Measurements from ENCODE around the gene LTB.
A peak's percentile ranks its signal among the peaks of the same experiment; 100 is the strongest.

Gene LTB

GRCh38 chr6:31547727-31548543 is 34.3 kb downstream of the LTB start:
- no peak for DNase-seq (ENCODE audit: low spot score)

DNA sequence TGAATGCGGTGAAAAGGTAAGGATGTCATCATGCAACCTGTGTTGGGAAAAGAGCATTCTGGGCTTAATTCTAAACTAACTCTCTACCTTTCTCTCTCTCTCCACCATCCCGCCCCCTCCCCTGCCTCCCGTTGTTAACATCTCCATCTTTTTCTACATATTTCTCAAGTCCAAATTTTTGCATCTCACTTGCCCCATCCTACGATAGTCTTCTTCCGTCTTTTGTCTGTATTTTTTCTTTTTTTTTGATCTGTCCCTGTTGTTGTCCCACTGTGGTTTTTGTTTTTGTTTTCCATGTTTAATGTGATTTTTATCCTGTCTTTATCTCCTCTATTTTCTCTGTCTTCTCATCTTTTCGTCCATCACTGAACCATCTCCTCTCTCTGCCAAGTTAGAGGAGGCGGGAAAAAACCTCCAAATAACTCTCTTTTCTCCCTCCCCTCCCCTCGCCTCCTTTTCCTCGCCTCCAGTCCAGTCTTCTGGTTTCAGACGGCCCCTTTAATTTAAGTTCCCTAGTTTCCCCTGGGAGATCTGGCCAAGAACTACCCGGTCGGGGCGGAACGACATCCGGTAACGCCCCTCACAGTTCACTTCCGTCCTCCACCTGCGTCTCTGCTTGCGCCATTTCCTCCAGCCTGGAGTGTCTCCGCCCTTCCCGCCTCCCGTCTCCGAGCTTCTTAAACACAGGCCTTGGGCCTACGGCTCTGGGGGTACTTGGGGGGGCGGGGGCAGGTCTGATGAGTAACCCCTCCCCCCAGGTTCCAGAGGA is 35.1 kb downstream of the LTB start, which contains the start of gene NFKBIL1:
Gene NFKBIL1 (plus strand): TSS at position 651 of the 769 bp plus-strand sequence. CDS start 87 bp downstream, at position 738.
- peak; percentile 89 for DNase-seq (ENCODE audit: low spot score)

DNA sequence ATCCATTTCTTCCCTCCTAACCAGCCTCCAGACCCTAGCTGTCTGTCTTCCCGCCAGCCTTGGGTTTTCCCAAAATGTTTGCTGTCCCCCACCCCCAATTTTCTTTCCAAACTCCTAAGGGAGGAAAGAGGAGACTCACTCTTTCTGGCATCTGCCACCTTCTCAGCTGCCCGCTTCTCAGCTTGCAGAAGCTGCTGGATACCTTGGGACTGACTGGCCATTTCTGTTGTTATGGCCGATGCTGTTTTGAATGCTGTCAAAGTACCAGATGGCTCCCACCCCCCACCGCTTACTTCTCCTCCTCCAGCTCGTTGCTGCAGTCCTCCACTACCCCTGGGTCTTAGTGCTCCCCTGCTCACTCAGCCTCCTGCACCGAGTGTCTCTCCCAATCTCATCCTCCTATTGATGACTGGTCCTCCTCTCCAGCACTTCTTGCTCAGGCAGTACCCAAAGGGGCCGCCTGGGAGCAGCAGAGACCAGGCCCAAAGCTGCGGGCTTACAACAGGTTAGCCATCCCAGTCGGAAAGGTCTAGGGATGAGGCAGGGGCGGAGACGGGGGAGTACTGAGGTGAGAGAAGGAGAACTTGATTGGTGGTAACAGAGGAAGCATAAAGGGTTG is 35.8 kb downstream of the LTB start, which contains the start of gene ATP6V1G2:
Gene ATP6V1G2 (minus strand): TSS at position 270 of the 619 bp plus-strand sequence. CDS start 49 bp downstream, at position 221.
- peak; percentile 88 for DNase-seq (ENCODE audit: low spot score)

- no peak for DNase-seq (ENCODE audit: low spot score)
Measured at GRCh38 chr6:31545291-31545690, 36.9 kb downstream of the LTB start.

DNA sequence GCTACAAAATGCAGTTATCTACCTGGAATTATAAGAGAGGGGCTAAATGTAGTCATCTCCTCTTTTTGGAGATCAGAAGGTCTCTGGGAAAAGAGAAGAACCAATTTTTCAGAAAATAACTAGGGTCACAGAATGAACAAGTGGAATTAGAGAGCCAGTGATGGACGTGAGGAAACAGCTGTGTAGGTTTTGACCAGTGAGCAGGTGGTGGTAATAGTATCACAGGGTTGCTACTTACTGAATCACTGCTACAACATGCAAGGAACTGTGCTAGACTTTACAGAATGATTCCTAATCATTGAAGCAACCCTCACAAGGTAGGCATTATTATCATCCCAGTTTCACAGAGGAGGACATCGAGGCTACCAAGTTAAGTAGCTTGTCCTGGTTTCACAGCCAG is 37.5 kb downstream of the LTB start:
- no peak for DNase-seq (ENCODE audit: low spot score)

- no peak for DNase-seq (ENCODE audit: low spot score)
Measured at GRCh38 chr6:31543639-31544038, 38.6 kb downstream of the LTB start.

- peak; percentile 96 for DNase-seq (ENCODE audit: low spot score)
Measured at GRCh38 chr6:31541658-31542521, 40.3 kb downstream of the LTB start, which contains the start of gene DDX39B. Gene DDX39B (minus strand): TSS chr6:31542003. CDS start chr6:31540532, 1,471 bp downstream.

DNA sequence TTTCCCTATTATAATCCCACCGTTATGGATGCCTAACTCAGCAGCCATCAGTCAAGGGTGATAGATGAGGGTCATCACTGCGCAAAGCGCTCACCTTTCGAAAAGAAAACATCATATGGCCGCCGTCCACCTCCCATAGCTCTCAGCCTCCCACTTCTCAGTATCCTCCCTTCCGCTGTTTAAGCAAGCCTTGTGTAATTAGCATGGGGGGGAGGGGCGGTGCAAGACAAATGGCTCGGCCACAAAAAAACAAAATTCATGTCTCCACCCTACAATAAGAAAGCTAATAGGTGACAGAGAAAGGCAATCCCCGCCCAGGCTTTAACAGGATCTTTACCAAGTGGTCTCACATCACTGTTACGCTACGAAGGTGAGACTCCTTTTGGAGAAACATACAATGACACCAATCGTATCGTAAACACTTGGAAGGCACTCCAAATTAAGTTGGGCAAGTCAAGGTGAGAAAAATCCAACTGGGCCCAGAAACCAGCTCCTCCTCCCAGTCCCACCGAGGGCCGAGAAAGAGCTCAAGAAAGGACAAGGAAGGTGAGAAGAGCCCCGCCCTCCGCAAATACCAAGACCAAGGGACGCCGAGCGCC is 41.1 kb downstream of the LTB start:
- DNase-seq (ENCODE audit: low spot score), result peak; percentile 82

- no peak for DNase-seq (ENCODE audit: low spot score)
Measured at GRCh38 chr6:31540640-31541039, 41.6 kb downstream of the LTB start.

DNA sequence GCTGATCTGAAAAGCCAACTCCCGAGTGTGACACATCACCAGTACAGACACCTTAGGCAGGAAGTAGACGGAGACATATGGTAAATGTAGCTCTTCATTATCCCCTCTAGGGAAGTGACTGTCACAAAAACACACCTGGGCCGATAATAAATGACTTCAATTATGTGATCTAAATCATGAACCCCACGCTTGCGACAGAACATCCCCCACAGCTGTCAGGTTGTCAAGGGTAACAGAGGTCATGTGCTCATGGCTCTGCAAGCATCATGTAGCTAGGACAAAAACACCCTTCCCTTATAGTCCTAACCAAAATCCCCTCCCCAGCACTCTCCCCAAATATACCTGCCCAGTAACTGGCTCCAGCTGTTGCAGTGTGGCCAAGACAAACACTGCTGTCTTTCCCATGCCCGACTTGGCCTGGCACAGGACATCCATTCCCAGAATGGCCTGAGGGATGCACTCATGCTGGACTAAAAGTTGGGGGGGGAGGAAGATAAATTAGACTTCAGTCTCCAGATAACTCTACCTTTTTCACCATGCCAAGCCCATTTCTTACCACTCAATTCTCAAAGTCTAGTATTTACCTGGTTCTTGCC is 43.3 kb downstream of the LTB start:
- peak; percentile 34 for DNase-seq (ENCODE audit: low spot score)

DNA sequence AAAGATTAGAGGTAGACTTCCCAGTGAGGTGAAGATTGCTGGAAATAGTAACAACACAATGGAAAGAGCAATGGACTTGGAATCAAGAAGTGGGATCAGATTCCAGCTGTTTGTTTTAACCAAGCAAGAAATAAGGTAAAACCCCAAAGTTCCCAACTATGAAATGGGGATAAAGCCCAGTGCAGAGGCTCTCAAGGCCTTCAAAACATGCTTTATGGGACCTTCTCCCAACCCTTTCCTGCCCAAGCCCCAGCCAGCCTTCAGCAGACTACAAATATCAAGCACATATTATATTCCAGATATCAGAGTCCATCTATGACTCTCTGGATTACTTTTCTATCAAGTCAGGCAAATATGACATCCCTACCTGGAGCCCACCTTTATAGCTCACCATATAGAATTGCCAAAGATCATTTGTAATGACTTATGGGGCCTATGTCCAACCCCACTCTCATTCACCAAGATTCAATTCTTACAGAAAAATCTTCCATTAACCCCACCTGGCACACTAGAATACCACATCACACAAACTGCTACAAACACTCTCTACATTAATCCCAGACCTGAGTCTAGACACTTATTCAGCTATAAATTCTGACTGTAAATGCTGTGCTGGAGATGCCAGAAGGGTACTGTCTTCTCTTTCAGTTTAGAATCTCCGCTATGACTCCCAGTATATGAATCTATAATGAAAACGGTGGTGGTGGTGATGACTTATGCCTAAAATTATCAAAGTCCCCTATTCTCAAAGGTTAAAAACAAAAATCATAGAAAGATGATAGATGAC is 46.5 kb downstream of the LTB start:
- DNase-seq (ENCODE audit: low spot score), result no peak

GRCh38 chr6:31534521-31535040 is 47.6 kb downstream of the LTB start:
- DNase-seq (ENCODE audit: low spot score), result no peak

GRCh38 chr6:31534011-31534410 is 48.2 kb downstream of the LTB start:
- DNase-seq (ENCODE audit: low spot score), result no peak

DNA sequence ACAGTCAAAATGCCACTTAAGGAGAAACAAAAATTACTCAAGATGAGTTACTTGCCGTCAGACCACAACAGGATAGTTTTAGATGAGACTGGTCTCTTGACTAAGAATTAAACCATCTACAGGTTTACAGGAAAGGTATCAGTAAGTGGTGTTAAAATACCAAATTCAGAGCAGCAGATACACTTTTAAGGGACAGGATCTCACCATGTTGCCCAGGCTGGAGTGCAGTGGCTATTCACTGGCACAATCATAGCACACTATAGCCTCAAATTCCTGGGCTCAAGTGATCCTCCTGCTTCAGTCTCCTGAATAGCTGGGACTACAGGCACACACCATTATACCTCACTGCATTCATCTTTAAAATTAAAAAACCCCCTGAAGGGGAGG is 48.8 kb downstream of the LTB start:
- DNase-seq (ENCODE audit: low spot score), result no peak

DNA sequence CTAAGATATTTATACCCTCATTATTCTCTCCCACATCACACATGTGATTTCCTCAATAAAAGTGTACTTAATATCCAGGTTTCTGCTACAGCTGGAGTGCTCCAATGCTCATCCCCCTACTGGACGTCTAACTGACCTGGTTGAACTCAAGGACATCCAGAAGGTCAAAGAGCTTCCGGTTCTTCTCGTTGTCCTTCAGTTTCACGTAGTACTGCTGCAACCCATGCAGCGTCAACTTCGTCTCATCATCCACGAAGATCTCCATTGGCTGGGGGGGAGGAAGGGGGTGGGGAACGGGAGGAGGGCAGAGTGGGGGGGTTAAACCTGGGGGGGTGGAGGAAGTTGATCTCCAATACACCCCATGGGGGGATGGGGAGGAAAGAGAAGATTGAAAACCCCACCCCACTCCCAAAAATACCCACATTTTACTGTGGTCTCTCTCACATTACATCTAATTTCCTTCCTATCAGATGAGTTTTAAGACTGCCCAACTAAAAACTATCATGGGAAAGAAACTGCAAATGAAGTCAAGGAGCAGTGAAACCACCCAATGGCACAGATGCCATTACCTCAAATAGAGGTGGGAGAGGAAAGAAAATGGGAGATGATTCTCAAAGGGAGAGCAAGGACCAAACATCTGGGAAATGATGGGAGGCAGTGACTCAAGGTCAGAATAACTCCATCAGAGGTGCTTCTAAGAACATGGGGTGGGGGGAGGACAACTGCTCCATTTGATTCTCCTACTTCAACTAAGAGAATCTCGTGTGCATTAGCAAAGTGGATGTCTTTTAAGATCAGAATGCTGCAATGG is 49.4 kb downstream of the LTB start:
- DNase-seq (ENCODE audit: low spot score), result no peak

DNA sequence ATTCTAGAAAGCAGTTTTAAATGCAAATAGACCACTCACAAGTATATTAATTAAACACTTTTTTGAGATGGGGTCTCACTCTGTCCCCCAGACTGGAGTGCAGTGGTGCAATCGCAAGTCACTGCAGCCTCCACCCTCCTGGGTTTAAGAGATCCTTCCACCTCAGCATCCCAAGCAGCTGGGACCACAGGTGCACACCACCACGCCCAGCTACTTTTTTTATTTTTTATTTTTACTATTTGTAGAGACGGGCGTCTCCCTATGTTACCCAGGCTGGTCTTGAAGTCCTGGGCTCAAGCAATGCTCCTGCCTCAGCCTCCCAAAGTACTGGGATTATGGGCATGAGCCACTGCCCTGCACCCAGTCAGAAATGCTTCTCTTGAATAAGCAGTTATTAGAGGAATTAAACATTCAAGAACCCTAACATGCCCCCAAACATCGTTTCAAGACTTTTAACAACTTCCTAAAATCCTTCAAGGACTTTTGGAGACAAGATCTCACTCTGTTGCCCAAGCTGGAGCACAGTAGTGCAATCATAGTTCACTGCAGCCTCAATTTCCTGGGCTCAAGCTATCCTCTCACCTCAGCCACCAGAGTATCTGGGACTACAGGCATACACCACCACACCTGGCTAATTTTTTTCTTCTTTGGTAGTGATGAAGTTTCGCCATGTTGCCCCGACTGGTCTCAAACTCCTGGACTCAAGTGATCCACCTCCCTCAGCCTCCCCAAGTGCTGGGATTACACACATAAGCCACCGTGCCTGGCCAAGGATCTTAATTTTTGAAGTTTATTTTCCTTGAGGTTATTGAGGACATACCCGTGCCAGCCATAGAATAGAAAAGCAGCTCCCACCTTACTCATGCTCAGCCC is 50.2 kb downstream of the LTB start:
- DNase-seq (ENCODE audit: low spot score), result no peak

GRCh38 chr6:31531162-31531561 is 51.1 kb downstream of the LTB start:
- DNase-seq (ENCODE audit: low spot score), result no peak

- no peak for DNase-seq (ENCODE audit: low spot score)
Measured at GRCh38 chr6:31530659-31531058, 51.6 kb downstream of the LTB start.

All from CD4-positive, alpha-beta T cell treated with Interleukin-15 for 4 hours (primary cell).